ENCODE measurements around the gene BCL2L13.

- TF ChIP-seq CTCF (IDR thresholded peaks at IDR 0.05), result no peak
- TF ChIP-seq POLR2A (IDR thresholded peaks at IDR 0.05), result no peak
Measured at GRCh38 chr22:17592201-17592600, 46.4 kb upstream of the BCL2L13 start.
